PC-3 (cell line): Measurements from ENCODE around the gene KIAA1217. TPM values are rescaled to one million over a fixed set of nuclear protein-coding genes. Genes with fewer than 3 reads are reported as not detected.

Experiments
- ATAC-seq: fragments of 200-7000 bp; cut with Tn5 transposase; 2 replicates; pipeline ENCODE4 v1.9.1; 2020; ENCODE audit warnings: mild to moderate bottlenecking, moderate library complexity
- BruUV-seq: library from RNA; stranded (reverse); fragments of 400-500 nt; replicated peaks from 2 replicates; lab custom pipeline; 2021; lab: Mats Ljungman, UMichigan
- CTCF ChIA-PET: fragments of 300-600 bp; sonication (Branson Sonifier 250); formaldehyde crosslinking; loops from one replicate; lab custom pipeline; 2022; ENCODE audit warnings: antibody characterized with exemption; lab: Charles Lee
- POLR2A ChIA-PET: fragments of 300-600 bp; sonication (Branson Sonifier 250); formaldehyde crosslinking; loops from one replicate; lab custom pipeline; 2022; ENCODE audit warnings: antibody characterized with exemption; ENCODE audit not compliant: unreplicated experiment; lab: Charles Lee
- DNase-seq: peaks from one replicate; pipeline ENCODE4 v3.0.0-alpha.2; 2015
- H2AFZ ChIP-seq: fragments of 300-600 bp; sonication (generic); 2 replicates; pipeline ENCODE4 v1.6.0; 2016; ENCODE audit warnings: antibody characterized with exemption, low read length
- H3F3A ChIP-seq: fragments of 300-600 bp; sonication (generic); one replicate; pipeline ENCODE4 v1.6.0; 2017; ENCODE audit warnings: antibody characterized with exemption, low read length, control low read depth, mild to moderate bottlenecking; ENCODE audit not compliant: unreplicated experiment
- H3K27ac ChIP-seq: fragments of 300-600 bp; sonication (generic); 2 replicates; pipeline ENCODE4 v1.5.1; 2016; ENCODE audit warnings: mild to moderate bottlenecking, low read length
- H3K27me3 ChIP-seq: fragments of 300-600 bp; sonication (generic); 2 replicates; pipeline ENCODE4 v1.6.1; 2016; ENCODE audit warnings: low read length, mixed read lengths
- H3K36me3 ChIP-seq: fragments of 300-600 bp; sonication (generic); 2 replicates; pipeline ENCODE4 v1.6.1; 2016; ENCODE audit warnings: low read depth, mixed run types, low read length, mixed read lengths
- H3K4me1 ChIP-seq: fragments of 300-600 bp; sonication (generic); 2 replicates; pipeline ENCODE4 v1.5.1; 2016; ENCODE audit warnings: low read length; ENCODE audit not compliant: insufficient read depth
- H3K4me2 ChIP-seq: fragments of 300-600 bp; sonication (generic); 2 replicates; pipeline ENCODE4 v1.6.0; 2016; ENCODE audit warnings: low read length
- H3K4me3 ChIP-seq: fragments of 300-600 bp; sonication (generic); 2 replicates; pipeline ENCODE4 v1.5.1; 2016; ENCODE audit warnings: mild to moderate bottlenecking, low read length, mixed read lengths
- H3K79me2 ChIP-seq: fragments of 300-600 bp; sonication (generic); 2 replicates; pipeline ENCODE4 v1.6.1; 2017; ENCODE audit warnings: low read length, mixed read lengths
- H3K9ac ChIP-seq: fragments of 300-600 bp; sonication (generic); 2 replicates; pipeline ENCODE4 v1.6.0; 2016; ENCODE audit warnings: mild to moderate bottlenecking, low read length
- H3K9me2 ChIP-seq: fragments of 300-600 bp; sonication (generic); replicated peaks from 2 replicates; pipeline ENCODE4 v1.6.1; 2016; ENCODE audit warnings: mixed run types, low read length, mixed read lengths
- H3K9me3 ChIP-seq: fragments of 300-600 bp; sonication (generic); 2 replicates; pipeline ENCODE4 v1.6.1; 2016; ENCODE audit warnings: low read length, mixed read lengths
- H4K20me1 ChIP-seq: fragments of 300-600 bp; sonication (generic); 2 replicates; pipeline ENCODE4 v1.6.1; 2016; ENCODE audit warnings: low read length, mixed read lengths
- EZH2 ChIP-seq: fragments of 300-600 bp; sonication (generic); IDR thresholded peaks from one replicate; pipeline ENCODE4 v1.6.1; 2017; ENCODE audit warnings: antibody characterized with exemption, mild to moderate bottlenecking, low read length; ENCODE audit not compliant: unreplicated experiment
- EZH2phosphoT487 ChIP-seq: fragments of 300-600 bp; sonication (generic); IDR thresholded peaks from 2 replicates; pipeline ENCODE4 v1.6.1; 2018; ENCODE audit warnings: mild to moderate bottlenecking, antibody characterized with exemption, low read length, borderline replicate concordance
- intact Hi-C: fragments of 100-400 bp; cut with micrococcal nuclease; formaldehyde crosslinking; loops from 2 replicates; pipeline ENCODE4 v1.9.0; 2023
- total RNA-seq: library from RNA; depleted of rRNA; stranded (reverse); fragments of >200 nt; gene quantifications from 2 replicates; pipeline ENCODE4 v1.2.3, GENCODE V29; 2014
- TF ChIP-seq, protein P1 (sequence below): fragments of 300-600 bp; sonication (generic); conservative IDR thresholded peaks from 2 replicates; pipeline ENCODE4 v1.5.1; 2017; ENCODE audit warnings: antibody characterized with exemption, low read depth, mild to moderate bottlenecking, low read length

Gene KIAA1217
- total RNA-seq, 1 experiment from 2014 or later = 16.0 TPM

DNA sequence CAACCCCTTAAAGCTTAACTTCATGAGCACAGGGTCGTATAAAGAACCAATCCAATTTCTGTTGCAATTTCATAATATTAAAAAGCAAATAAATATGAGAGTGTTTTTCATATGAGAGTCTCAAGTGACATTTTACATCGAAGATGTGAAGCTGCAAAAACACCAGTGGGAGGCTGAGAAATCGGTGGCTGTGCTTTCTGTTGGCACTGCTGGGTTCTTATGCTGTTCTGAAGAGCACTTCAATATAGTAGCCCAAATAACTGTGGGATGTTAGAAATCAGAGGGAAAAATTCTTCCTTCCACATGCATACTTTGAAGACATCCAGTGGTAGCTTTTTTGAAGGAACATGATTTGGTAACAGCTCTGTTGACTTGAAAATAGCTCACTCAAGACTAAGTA lies 269.0 kb downstream of the KIAA1217 start:
- Histone ChIP-seq H3K9me2 (no peaks in the 10 kb centered on the region), H3K4me2 (no peak overlapping the region), H3K27me3 (no peaks in the 10 kb centered on the region), H3K79me2 (peaks cover 56% of the 10 kb centered on the region), H2AFZ (no peak overlapping the region), H3K36me3 (peaks cover 22% of the 10 kb centered on the region), H3F3A (no peaks in the 10 kb centered on the region), H3K4me1 (peaks cover under 1% of the 10 kb centered on the region), H3K9ac (no peak overlapping the region), H3K4me3 (no peak overlapping the region), H4K20me1 (0 out of 2 replicates have a peak, but pooled peaks cover 4% of the 10 kb centered on the region), H3K27ac (no peak overlapping the region), H3K9me3 (no peaks in the 10 kb centered on the region)
- intact Hi-C loops = no loop called here
- TF ChIP-seq, protein P1, sequence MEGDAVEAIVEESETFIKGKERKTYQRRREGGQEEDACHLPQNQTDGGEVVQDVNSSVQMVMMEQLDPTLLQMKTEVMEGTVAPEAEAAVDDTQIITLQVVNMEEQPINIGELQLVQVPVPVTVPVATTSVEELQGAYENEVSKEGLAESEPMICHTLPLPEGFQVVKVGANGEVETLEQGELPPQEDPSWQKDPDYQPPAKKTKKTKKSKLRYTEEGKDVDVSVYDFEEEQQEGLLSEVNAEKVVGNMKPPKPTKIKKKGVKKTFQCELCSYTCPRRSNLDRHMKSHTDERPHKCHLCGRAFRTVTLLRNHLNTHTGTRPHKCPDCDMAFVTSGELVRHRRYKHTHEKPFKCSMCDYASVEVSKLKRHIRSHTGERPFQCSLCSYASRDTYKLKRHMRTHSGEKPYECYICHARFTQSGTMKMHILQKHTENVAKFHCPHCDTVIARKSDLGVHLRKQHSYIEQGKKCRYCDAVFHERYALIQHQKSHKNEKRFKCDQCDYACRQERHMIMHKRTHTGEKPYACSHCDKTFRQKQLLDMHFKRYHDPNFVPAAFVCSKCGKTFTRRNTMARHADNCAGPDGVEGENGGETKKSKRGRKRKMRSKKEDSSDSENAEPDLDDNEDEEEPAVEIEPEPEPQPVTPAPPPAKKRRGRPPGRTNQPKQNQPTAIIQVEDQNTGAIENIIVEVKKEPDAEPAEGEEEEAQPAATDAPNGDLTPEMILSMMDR = no peak
- TF ChIP-seq EZH2 (no peak), EZH2phosphoT487 (no peak)
- ChIA-PET CTCF (no interaction called here), POLR2A (no interaction called here)
- no peak for ATAC-seq
- DNase-seq = no peak
- BruUV-seq = no TSS peak

DNA sequence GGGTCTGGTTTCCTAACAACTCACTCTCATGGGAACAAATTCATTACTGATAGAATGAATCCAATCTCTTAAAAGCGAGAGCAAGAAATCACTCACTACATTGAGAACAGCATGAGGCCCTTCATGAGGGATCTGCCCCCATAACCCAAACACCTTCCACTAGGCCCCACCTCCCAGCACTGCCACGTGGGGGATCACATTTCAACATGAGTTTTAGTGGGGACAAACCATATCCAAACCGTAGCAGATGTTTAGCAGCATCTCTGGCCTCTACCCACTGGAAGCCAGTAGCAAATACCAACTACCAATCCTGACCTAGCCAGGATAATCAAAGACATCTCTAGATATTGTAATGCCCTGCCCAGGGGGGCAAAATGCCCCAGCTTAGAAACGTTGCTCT lies 270.9 kb downstream of the KIAA1217 start:
- Histone ChIP-seq H3K9me2 (no peaks in the 10 kb centered on the region), H3K4me2 (no peak overlapping the region), H3K36me3 (peaks cover 11% of the 10 kb centered on the region), H4K20me1 (0 out of 2 replicates have a peak, but pooled peaks cover 4% of the 10 kb centered on the region), H3K27ac (no peak overlapping the region), H3K27me3 (no peaks in the 10 kb centered on the region), H3K9ac (no peak overlapping the region), H3K9me3 (no peaks in the 10 kb centered on the region), H3K79me2 (peaks cover 59% of the 10 kb centered on the region), H3K4me3 (no peak overlapping the region), H3F3A (peaks cover 6% of the 10 kb centered on the region), H3K4me1 (peaks cover 13% of the 10 kb centered on the region), H2AFZ (no peak overlapping the region)
- BruUV-seq = no TSS peak
- CTCF ChIA-PET = no interaction called here
- TF ChIP-seq EZH2 (no peak), EZH2phosphoT487 (no peak)
- TF ChIP-seq, protein P1 = no peak
- ATAC-seq (no peak), DNase-seq (no peak)
- POLR2A ChIA-PET = no interaction called here
- intact Hi-C loops = no loop called here

DNA sequence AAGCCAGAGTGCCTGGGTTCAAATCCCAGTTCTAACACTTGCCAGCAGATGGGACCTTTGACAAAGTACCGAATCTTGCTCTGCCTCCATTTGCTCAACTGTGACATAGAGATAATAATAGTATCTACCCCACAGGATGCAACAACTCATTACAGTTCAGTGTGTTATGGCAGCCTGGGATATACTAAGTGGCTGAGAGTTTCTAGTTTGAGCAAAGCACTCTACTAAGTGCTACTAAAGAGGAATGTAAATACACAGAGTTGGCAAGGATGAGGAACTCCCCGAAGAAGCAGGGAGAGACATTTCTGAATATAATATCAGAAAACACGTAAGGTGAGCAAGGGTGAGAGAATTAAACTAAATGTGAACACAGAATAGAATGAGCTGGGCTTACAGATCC lies 271.5 kb downstream of the KIAA1217 start:
- ChIA-PET POLR2A (no interaction called here), CTCF (no interaction called here)
- H3K79me2 ChIP-seq = peaks cover 64% of the 10 kb centered on the region
- H3K27ac ChIP-seq = no peak overlapping the region
- no peak overlapping the region for H3K4me3 ChIP-seq
- H2AFZ ChIP-seq = no peak overlapping the region
- no peaks in the 10 kb centered on the region for H3K27me3 ChIP-seq
- intact Hi-C loops = no loop called here
- H3K36me3 ChIP-seq = peaks cover 7% of the 10 kb centered on the region
- no peak overlapping the region for H3K9ac ChIP-seq
- H3K4me1 ChIP-seq = peaks cover 13% of the 10 kb centered on the region
- no peak for ATAC-seq
- no peaks in the 10 kb centered on the region for H3K9me2 ChIP-seq
- no peaks in the 10 kb centered on the region for H3K9me3 ChIP-seq
- peaks cover 6% of the 10 kb centered on the region for H3F3A ChIP-seq
- no TSS peak for BruUV-seq
- no peak for DNase-seq
- TF ChIP-seq EZH2 (no peak), EZH2phosphoT487 (no peak)
- TF ChIP-seq, protein P1 = no peak
- no peak overlapping the region for H3K4me2 ChIP-seq
- H4K20me1 ChIP-seq = 0 out of 2 replicates have a peak, but pooled peaks cover 4% of the 10 kb centered on the region
